GM19324 (cell line): Measurements from ENCODE around the gene XPO5.
"Not testable (repeated sequence)": the region's sequence is repeated elsewhere in the genome, so short reads cannot be mapped to it uniquely, and the experiment has no call there.

Source experiments
- ATAC-seq: cut with Tn5 transposase; IDR thresholded peaks from one replicate; pipeline ENCODE4 v1.9.1; 2021; ENCODE audit warnings: mild to moderate bottlenecking, moderate library complexity; ENCODE audit not compliant: unreplicated experiment, low FRiP score

XPO5 gene

GRCh38 chr6:43575772-43576551, at the start of gene XPO5, which contains the start of gene POLH:
Gene XPO5, minus strand, starts transcription at chr6:43576038. Its CDS starts 174 bp downstream, at chr6:43575864.
Gene POLH, plus strand, starts transcription at chr6:43576185. Its CDS starts 6,135 bp downstream, at chr6:43582320.
- peak; percentile 92 for ATAC-seq

DNA sequence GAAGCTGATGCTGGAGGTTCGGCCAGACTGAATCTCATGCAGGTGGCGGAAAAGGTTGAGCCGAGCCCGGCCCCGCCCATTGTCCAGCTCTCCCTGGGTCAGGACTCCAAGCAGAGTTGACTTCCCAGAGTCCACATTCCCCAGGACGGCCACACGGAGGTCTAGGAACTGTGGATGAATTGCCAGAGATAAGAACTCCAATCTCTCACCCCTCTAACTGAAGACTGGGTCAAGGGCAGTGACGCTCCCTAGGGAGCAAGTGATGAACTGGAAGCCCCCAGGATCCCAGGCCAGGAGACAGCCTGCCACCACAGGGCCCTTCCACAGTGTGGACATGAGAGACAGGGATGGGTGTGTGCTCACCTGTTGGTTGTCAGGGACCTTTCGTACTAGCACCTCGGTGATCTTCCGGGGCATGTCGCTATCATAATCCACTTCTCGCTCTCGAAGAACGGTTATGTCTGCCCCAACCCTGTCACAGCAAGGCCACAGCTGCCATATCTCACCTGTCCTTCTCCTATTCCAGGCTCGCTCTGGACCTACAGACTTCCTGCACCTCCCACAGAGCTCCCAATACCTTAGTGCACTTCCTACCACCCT, 49.7 kb upstream of the XPO5 start:
- no peak for ATAC-seq

- no peak for ATAC-seq
Measured at GRCh38 chr6:43624786-43625288, 49.0 kb upstream of the XPO5 start.

GRCh38 chr6:43623880-43624785, 48.3 kb upstream of the XPO5 start:
- ATAC-seq: no peak

DNA sequence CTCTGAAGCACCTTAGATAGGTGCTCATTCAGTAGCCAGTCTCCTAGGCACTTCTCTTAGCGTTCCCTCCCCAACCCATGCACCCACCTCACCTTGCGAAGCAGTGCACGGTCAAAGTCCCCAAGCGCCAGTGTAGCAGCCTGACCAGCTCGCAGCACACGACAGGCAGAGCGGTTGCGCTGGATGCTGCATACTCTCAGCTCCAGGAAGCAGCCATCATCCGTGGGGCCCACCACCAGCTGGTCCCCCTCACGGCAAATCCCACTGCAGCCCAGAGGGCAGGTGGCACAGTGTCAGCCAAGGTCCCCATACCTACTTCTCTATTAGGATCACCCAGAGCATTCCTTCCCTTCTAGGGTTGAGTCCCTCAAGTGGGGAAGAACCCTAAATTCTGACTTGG, 46.7 kb upstream of the XPO5 start:
- no peak for ATAC-seq

- no peak for ATAC-seq
Measured at GRCh38 chr6:43621836-43622180, 46.0 kb upstream of the XPO5 start.

GRCh38 chr6:43621078-43621835, 45.4 kb upstream of the XPO5 start:
- no peak for ATAC-seq

DNA sequence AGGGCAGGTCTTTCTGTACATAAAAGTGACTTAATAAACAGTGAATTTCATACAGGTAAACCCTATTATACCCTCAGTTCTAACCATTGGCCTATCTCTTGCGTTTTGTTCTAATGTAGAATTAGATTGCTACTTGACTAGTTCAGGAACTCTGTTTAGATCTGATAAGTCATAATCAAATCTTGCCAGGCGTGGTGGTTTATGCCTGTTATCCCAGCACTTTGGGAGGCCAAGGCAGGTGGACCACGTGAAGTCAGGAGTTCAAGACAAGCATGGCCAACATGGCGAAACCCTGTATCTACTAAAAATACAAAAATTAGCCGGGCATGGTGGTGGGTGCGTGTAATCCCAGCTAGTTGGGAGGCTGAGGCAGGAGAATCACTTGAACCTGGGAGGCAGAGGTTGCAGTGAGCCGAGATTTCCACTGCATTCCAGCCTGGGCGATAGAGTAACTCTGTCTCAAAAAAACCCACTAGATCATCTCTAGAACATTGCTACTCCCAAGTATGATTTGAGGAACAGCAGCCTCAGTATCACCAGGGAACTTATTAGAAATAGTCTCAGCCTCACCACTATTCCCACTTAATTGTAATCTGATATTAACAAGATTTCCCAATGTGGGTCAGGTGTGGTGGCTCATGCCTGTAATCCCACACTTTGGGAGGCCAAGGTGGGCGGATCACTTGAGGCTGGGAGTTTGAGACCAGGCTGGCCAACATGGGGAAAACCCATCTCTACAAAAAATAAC, 41.1 kb upstream of the XPO5 start:
- no peak for ATAC-seq

DNA sequence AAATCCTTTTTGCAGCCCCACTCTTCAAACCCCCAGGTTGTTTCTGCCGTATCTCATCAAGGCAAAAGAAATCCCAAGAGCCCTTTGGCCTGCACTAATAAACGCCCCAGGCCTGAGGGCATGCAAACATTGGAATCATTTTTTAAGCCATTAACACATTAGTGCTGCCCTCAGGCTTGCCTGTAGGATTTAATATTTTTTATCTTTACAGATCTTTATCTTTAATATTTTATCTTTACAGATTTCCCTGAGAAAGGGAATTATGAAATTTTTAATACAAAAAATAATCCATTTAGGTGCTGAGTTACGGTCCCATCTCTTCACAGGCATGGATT, 38.5 kb upstream of the XPO5 start:
- no peak for ATAC-seq

GRCh38 chr6:43613721-43614395, 38.0 kb upstream of the XPO5 start:
- ATAC-seq: no peak

- no peak for ATAC-seq
Measured at GRCh38 chr6:43610431-43610830, 34.6 kb upstream of the XPO5 start.

DNA sequence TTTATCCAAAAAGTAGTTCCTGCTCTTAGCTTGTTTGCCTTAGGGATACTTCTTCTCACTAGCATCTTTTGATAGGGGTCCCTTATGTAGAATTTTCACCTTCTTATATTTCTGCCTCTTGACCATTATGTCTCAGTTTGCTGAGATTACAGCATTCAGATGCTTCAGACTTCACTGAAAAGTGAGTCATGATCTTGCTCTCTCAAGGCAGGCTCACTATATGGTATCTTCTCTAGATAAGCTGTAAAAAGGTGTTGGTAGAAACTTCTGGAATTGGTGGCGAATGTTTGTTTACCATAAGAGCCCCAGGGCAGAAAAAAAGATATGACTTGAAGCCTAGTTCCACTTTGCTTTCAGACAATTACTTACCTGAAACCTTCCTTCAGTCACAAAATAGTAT, 33.6 kb upstream of the XPO5 start:
- no peak for ATAC-seq

DNA sequence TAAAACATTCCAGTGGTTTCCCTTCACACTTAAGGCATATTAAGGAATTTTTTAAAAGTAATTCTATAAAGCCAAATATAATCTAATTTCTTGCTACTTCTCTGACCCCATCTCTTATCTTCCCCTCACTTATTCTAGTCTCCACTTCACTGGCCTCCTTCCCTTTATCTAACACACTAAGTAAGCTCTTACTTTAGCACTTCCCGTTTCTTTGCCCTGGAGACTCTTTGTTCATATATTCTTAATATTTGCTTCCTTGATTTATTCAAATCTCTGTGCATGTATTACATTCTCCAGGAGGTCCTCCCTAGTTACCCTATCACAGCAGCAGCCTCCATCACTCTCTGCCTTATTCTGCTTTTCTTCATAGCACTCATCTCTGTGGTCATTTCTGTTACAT, 33.0 kb upstream of the XPO5 start:
- no peak for ATAC-seq

DNA sequence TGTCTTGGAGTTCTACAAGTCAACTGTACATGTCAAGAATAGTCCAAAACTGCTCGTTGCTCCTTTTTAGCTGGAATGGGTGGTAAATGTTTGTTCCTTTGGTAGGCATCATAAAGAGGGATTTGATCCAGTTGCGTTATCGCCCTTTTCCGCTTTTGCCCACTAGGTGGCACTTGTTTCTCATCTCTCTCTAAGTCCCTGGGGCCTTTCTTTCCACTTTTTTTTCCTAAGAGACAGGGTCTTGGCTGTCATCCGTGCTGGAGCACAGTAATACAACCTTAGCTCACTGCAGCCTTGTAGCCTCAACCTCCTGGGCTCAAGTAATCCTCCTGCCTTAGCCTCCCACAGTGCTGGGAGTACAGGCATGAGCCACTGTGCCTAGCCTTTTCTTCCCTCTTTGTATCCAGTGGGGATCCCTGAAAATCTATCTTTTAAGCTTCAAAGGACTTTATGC, 32.5 kb upstream of the XPO5 start:
- ATAC-seq: no peak

DNA sequence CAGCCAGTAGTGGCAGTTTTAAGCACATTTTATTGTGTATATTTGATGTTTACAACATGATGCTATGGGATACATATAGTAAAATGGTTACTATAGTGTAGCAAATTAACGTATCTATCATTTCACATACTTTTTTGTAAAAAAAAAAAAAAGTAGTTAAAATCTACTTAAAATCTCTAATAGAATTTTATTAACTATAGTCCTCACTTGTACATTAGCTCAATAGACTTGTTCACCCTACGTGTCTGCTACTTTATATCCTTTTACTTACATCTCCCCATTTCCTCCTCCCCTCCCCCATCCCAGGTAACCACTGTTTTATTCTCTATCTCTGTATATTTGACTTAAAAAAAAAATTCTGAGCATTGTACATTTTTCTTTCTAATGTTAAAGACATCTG, 30.2 kb upstream of the XPO5 start:
- no peak for ATAC-seq

GRCh38 chr6:43604174-43604573, 28.3 kb upstream of the XPO5 start:
- ATAC-seq: no peak

DNA sequence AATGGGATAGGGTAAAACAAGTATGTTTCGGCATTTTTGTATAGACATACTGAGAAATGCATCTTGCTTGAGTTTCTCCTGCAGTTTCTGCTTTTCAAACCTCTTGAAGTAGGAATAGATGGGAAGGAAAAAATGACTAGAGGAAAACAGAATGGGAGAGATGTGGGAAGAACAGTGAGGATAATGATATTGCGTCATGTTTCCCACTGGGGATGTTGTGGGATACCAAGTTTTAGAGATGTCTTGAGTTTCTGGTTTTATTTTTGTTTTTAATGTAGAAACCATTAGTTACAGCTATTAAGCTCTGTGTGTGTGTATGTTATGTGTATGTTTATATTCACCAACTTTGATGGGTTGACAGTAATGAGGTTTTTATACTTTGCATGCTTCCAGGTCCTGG, 24.8 kb upstream of the XPO5 start:
- no peak for ATAC-seq

- ATAC-seq: no peak
Measured at GRCh38 chr6:43593938-43594337, 18.1 kb upstream of the XPO5 start.

GRCh38 chr6:43589564-43589963, 13.7 kb upstream of the XPO5 start:
- ATAC-seq: not testable (repeated sequence)
